ENCODE results near the gene GRIN3B. TPM values are rescaled to one million over a fixed set of nuclear protein-coding genes. Genes with fewer than 3 reads are reported as not detected.

GRIN3B gene
- total RNA-seq, 1 donor from 2014 or later, result not detected

GRCh38 chr19:974564-975257 lies 25.5 kb upstream of the GRIN3B start:
- no peaks in the 10 kb centered on the region for H3K4me1 ChIP-seq
- intact Hi-C loops (cut with DNase I), result no loop called here
- no peak for DNase-seq (ENCODE audit: extremely low spot score in 2 of 2)
- H3K4me3 ChIP-seq, result no peak overlapping the region
- H3K9me3 ChIP-seq, result peaks cover 7% of the 10 kb centered on the region
- H3K36me3 ChIP-seq, result peaks cover 0 to 23% of the 10 kb centered on the region in 2 donors
- TF ChIP-seq, protein P1, sequence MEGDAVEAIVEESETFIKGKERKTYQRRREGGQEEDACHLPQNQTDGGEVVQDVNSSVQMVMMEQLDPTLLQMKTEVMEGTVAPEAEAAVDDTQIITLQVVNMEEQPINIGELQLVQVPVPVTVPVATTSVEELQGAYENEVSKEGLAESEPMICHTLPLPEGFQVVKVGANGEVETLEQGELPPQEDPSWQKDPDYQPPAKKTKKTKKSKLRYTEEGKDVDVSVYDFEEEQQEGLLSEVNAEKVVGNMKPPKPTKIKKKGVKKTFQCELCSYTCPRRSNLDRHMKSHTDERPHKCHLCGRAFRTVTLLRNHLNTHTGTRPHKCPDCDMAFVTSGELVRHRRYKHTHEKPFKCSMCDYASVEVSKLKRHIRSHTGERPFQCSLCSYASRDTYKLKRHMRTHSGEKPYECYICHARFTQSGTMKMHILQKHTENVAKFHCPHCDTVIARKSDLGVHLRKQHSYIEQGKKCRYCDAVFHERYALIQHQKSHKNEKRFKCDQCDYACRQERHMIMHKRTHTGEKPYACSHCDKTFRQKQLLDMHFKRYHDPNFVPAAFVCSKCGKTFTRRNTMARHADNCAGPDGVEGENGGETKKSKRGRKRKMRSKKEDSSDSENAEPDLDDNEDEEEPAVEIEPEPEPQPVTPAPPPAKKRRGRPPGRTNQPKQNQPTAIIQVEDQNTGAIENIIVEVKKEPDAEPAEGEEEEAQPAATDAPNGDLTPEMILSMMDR (IDR thresholded peaks at IDR 0.05), result no peak
- no peak for TF ChIP-seq POLR2A (IDR thresholded peaks at IDR 0.05)
- TF ChIP-seq POLR2AphosphoS5 (IDR thresholded peaks at IDR 0.05; ENCODE audit: insufficient read depth in 1 of 2, low read depth in 1 of 2), result no peak
- no peaks in the 10 kb centered on the region for H3K27me3 ChIP-seq
- H3K27ac ChIP-seq, result no peak overlapping the region

DNA sequence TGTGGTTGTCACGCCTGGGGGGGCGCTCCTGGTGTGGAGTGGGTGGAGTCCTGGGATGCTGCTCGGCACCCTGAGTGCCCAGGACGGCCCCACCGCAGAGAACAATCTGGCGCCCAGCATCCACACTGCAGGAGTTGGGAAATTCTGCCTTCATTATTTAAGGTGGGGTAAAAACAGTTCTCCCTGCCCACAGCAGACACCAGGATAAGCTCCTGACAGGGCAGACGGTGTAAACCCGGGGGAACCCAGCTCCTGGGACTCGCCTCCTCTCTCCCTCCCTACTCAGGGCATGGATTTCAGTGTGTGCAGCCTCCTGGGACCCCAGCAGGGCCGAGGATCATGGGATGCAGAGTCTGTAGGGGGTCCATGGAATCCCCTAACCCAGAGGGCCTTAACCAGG lies 23.7 kb upstream of the GRIN3B start:
- no peaks in the 10 kb centered on the region for H3K9me3 ChIP-seq
- no peak for DNase-seq (ENCODE audit: extremely low spot score in 2 of 2)
- H3K27ac ChIP-seq, result no peak overlapping the region
- intact Hi-C loops (cut with DNase I), result no loop called here
- H3K27me3 ChIP-seq, result no peaks in the 10 kb centered on the region
- peaks cover 0 to 8% of the 10 kb centered on the region in 2 donors for H3K36me3 ChIP-seq
- H3K4me1 ChIP-seq, result peaks cover 7% of the 10 kb centered on the region
- no peak for TF ChIP-seq POLR2AphosphoS5 (IDR thresholded peaks at IDR 0.05; ENCODE audit: insufficient read depth in 1 of 2, low read depth in 1 of 2)
- TF ChIP-seq, protein P1 (IDR thresholded peaks at IDR 0.05), result no peak
- no peak for TF ChIP-seq POLR2A (IDR thresholded peaks at IDR 0.05)
- no peak overlapping the region for H3K4me3 ChIP-seq

GRCh38 chr19:977058-977464 lies 23.2 kb upstream of the GRIN3B start:
- intact Hi-C loops (cut with DNase I), result no loop called here

GRCh38 chr19:979318-979741 lies 20.9 kb upstream of the GRIN3B start:
- intact Hi-C loops (cut with DNase I), result no loop called here
- peaks cover 20% of the 10 kb centered on the region for H3K4me1 ChIP-seq
- DNase-seq (ENCODE audit: extremely low spot score in 2 of 2), result no peak
- H3K36me3 ChIP-seq, result no peaks in the 10 kb centered on the region
- no peak overlapping the region for H3K27ac ChIP-seq
- H3K9me3 ChIP-seq, result no peaks in the 10 kb centered on the region
- H3K4me3 ChIP-seq, result no peak overlapping the region
- H3K27me3 ChIP-seq, result no peaks in the 10 kb centered on the region
- no peak for TF ChIP-seq POLR2A (IDR thresholded peaks at IDR 0.05)
- TF ChIP-seq, protein P1 (IDR thresholded peaks at IDR 0.05), result no peak
- no peak for TF ChIP-seq POLR2AphosphoS5 (IDR thresholded peaks at IDR 0.05; ENCODE audit: insufficient read depth in 1 of 2, low read depth in 1 of 2)

More at GRCh38 chr19:977058-977464, 23.2 kb upstream of the GRIN3B start:
- DNase-seq (ENCODE audit: extremely low spot score in 2 of 2), result no peak
- TF ChIP-seq POLR2A (IDR thresholded peaks at IDR 0.05) (no peak), POLR2AphosphoS5 (IDR thresholded peaks at IDR 0.05; ENCODE audit: insufficient read depth in 1 of 2, low read depth in 1 of 2) (no peak)
- TF ChIP-seq, protein P1 (IDR thresholded peaks at IDR 0.05), result no peak
- H3K27ac ChIP-seq, result no peak overlapping the region
- peaks cover 7% of the 10 kb centered on the region for H3K4me1 ChIP-seq
- H3K27me3 ChIP-seq, result no peaks in the 10 kb centered on the region
- no peak overlapping the region for H3K4me3 ChIP-seq
- H3K9me3 ChIP-seq, result no peaks in the 10 kb centered on the region
- peaks cover 0 to 4% of the 10 kb centered on the region in 2 donors for H3K36me3 ChIP-seq

Measured in vagina (tissue), 2 donors.